Parathyroid adenoma (tissue), 2 donors: ENCODE results near the gene TAF4.
"Not testable (repeated sequence)": the region's sequence is repeated elsewhere in the genome, so short reads cannot be mapped to it uniquely, and the experiment has no call there.

Experiments
- H2AFZ ChIP-seq: fragments of 300-600 bp; sonication (generic); one replicate; pipeline ENCODE4 v1.7.0; 2017; ENCODE audit warnings: antibody characterized with exemption, mild to moderate bottlenecking
- H3K27ac ChIP-seq: fragments of 300-600 bp; sonication (generic); one replicate; pipeline ENCODE4 v1.7.0; 2017
- H3K27me3 ChIP-seq: fragments of 300-600 bp; sonication (generic); one replicate; pipeline ENCODE4 v1.7.0; 2017; ENCODE audit warnings: low read length; ENCODE audit not compliant: control insufficient read depth, insufficient read depth
- H3K36me3 ChIP-seq: fragments of 300-600 bp; sonication (generic); one replicate; pipeline ENCODE4 v1.7.0; 2017; ENCODE audit warnings: low read length; ENCODE audit not compliant: control insufficient read depth, insufficient read depth
- H3K4me1 ChIP-seq: fragments of 300-600 bp; sonication (generic); one replicate; pipeline ENCODE4 v1.7.0; 2017; ENCODE audit warnings: control low read depth
- H3K4me2 ChIP-seq: fragments of 300-600 bp; sonication (generic); one replicate; pipeline ENCODE4 v1.7.0; 2017; ENCODE audit warnings: low read length
- H3K4me3 ChIP-seq: fragments of 300-600 bp; sonication (generic); one replicate; pipeline ENCODE4 v1.7.0; 2017; ENCODE audit warnings: low read depth, low read length
- H3K79me2 ChIP-seq: fragments of 300-600 bp; sonication (generic); one replicate; pipeline ENCODE4 v1.7.0; 2017; ENCODE audit warnings: control low read depth
- H3K9ac ChIP-seq: fragments of 300-600 bp; sonication (generic); one replicate; pipeline ENCODE4 v1.7.0; 2017; ENCODE audit warnings: mild to moderate bottlenecking
- H3K9me3 ChIP-seq: fragments of 300-600 bp; sonication (generic); one replicate; pipeline ENCODE4 v1.7.0; 2017; ENCODE audit warnings: low read length; ENCODE audit not compliant: control insufficient read depth
- TF ChIP-seq, protein P1 (sequence below): fragments of 300-600 bp; sonication (generic); IDR thresholded peaks from one replicate; pipeline ENCODE4 v1.7.0; 2017; ENCODE audit warnings: antibody characterized with exemption, mild to moderate bottlenecking
- donor health status: primary hyperparathyroidism.

TAF4 gene

DNA sequence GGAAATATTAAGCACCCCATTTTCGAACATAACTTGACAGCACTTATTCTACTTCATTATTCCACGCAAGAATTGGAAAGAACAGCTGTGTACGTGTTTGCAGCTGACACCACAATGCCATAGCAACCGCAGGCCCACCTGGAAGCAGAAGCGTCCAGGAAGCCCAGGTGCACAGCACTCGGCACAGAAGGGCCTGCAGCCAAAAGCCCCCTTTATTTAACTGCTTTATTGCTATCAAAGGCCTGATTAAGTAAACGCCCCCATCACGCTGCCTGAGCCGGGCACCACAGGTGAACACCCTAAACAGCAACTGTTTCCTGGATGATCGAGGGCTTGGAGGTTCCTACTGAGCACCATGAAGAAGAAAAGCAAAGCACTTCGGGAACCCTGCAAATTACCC lies 6.3 kb downstream of the TAF4 start:
- Histone ChIP-seq H3K27ac (no peak overlapping the region), H2AFZ (no peak overlapping the region), H3K9ac (no peak overlapping the region), H3K36me3 (no peaks in the 10 kb centered on the region), H3K4me1 (peaks cover 8% of the 10 kb centered on the region), H3K4me3 (no peak overlapping the region), H3K4me2 (no peak overlapping the region), H3K27me3 (no peaks in the 10 kb centered on the region), H3K79me2 (peaks cover 81% of the 10 kb centered on the region), H3K9me3 (no peaks in the 10 kb centered on the region)
- TF ChIP-seq, protein P1, sequence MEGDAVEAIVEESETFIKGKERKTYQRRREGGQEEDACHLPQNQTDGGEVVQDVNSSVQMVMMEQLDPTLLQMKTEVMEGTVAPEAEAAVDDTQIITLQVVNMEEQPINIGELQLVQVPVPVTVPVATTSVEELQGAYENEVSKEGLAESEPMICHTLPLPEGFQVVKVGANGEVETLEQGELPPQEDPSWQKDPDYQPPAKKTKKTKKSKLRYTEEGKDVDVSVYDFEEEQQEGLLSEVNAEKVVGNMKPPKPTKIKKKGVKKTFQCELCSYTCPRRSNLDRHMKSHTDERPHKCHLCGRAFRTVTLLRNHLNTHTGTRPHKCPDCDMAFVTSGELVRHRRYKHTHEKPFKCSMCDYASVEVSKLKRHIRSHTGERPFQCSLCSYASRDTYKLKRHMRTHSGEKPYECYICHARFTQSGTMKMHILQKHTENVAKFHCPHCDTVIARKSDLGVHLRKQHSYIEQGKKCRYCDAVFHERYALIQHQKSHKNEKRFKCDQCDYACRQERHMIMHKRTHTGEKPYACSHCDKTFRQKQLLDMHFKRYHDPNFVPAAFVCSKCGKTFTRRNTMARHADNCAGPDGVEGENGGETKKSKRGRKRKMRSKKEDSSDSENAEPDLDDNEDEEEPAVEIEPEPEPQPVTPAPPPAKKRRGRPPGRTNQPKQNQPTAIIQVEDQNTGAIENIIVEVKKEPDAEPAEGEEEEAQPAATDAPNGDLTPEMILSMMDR: no peak

- Histone ChIP-seq H3K27ac (no peak overlapping the region), H3K4me3 (no peak overlapping the region), H3K9me3 (no peaks in the 10 kb centered on the region)
Observed at GRCh38 chr20:62058941-62059340, 6.7 kb downstream of the TAF4 start.

GRCh38 chr20:62056975-62057374 lies 8.7 kb downstream of the TAF4 start:
- no peak overlapping the region for H2AFZ ChIP-seq
- H3K79me2 ChIP-seq: peaks cover 78% of the 10 kb centered on the region
- H3K9ac ChIP-seq: no peak overlapping the region
- no peak overlapping the region for H3K27ac ChIP-seq
- no peaks in the 10 kb centered on the region for H3K36me3 ChIP-seq
- TF ChIP-seq, protein P1: no peak
- H3K27me3 ChIP-seq: no peaks in the 10 kb centered on the region
- no peaks in the 10 kb centered on the region for H3K4me1 ChIP-seq
- no peak overlapping the region for H3K4me3 ChIP-seq
- no peak overlapping the region for H3K4me2 ChIP-seq
- no peaks in the 10 kb centered on the region for H3K9me3 ChIP-seq

More at GRCh38 chr20:62058941-62059340, 6.7 kb downstream of the TAF4 start:
- H3K27me3 ChIP-seq: no peaks in the 10 kb centered on the region
- peaks cover 8% of the 10 kb centered on the region for H3K4me1 ChIP-seq
- TF ChIP-seq, protein P1: no peak
- no peaks in the 10 kb centered on the region for H3K36me3 ChIP-seq
- H3K9ac ChIP-seq: no peak overlapping the region
- peaks cover 82% of the 10 kb centered on the region for H3K79me2 ChIP-seq
- H2AFZ ChIP-seq: no peak overlapping the region
- H3K4me2 ChIP-seq: no peak overlapping the region

DNA sequence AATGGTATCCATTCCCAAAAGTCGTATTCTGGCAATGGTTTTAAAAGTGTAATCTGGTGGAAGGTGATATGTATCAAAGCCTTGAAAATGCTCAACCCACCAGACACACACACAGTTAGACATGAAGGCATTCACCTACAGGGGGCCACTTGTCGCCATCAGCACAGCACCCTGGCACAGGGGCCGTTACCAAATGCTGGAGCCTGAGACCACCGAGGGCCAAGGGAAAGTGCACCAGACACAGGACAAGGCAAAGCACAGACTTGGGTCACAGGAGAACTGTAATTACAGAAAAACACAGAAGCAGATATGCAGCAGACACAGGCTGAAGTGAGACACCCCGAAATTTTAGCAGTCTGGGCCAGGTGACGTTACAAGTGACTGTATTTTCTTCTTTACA lies 9.3 kb downstream of the TAF4 start:
- H3K79me2 ChIP-seq: peaks cover 78% of the 10 kb centered on the region
- no peak overlapping the region for H3K4me2 ChIP-seq
- TF ChIP-seq, protein P1: no peak
- no peak overlapping the region for H3K27ac ChIP-seq
- H2AFZ ChIP-seq: no peak overlapping the region
- H3K36me3 ChIP-seq: no peaks in the 10 kb centered on the region
- no peaks in the 10 kb centered on the region for H3K27me3 ChIP-seq
- H3K9ac ChIP-seq: no peak overlapping the region
- no peak overlapping the region for H3K4me3 ChIP-seq
- no peaks in the 10 kb centered on the region for H3K4me1 ChIP-seq
- no peaks in the 10 kb centered on the region for H3K9me3 ChIP-seq

- peaks cover 78% of the 10 kb centered on the region for H3K79me2 ChIP-seq
- H3K4me1 ChIP-seq, H3K4me3 ChIP-seq, H3K27me3 ChIP-seq, H3K4me2 ChIP-seq, H3K9me3 ChIP-seq, H3K27ac ChIP-seq, H3K9ac ChIP-seq, H2AFZ ChIP-seq, H3K36me3 ChIP-seq: not testable (repeated sequence)
Observed at GRCh38 chr20:62055862-62056115, 9.9 kb downstream of the TAF4 start.
